Eye (tissue), 1 donor: Measurements from ENCODE around the gene IZUMO4.

Source experiments
- DNase-seq: peaks from one replicate; pipeline ENCODE4 v3.0.0-alpha.2; 2015

IZUMO4 gene, protein sequence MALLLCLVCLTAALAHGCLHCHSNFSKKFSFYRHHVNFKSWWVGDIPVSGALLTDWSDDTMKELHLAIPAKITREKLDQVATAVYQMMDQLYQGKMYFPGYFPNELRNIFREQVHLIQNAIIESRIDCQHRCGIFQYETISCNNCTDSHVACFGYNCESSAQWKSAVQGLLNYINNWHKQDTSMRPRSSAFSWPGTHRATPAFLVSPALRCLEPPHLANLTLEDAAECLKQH

GRCh38 chr19:2096480-2097202 is at the start of gene IZUMO4:
Gene IZUMO4, plus strand, starts transcription at chr19:2096915. Its CDS starts 31 bp downstream, at chr19:2096946.
- peak; percentile 99 for DNase-seq

DNA sequence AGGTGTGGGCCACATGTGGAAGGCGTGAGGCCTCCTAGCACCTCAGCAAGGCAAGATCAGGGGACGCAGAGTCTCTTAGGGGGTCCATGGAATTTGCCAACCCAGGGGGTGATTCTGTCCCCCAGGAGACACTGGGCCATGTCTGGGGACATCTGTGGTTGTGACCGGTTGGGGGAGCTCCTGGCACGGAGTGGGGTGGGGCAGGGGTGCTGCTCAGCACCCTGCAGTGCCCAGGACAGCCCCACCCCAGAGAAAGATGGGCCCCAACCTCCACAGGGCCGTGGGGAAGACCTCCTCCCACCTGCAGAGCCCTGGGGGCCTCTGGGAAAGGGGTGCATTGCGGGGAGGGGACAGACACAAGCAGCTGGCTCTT is 49.7 kb upstream of the IZUMO4 start:
- DNase-seq: no peak

GRCh38 chr19:2047449-2048103 is 49.1 kb upstream of the IZUMO4 start:
- no peak for DNase-seq

GRCh38 chr19:2048104-2048958 is 48.4 kb upstream of the IZUMO4 start:
- DNase-seq: no peak

- no peak for DNase-seq
Measured at GRCh38 chr19:2048959-2049740, 47.6 kb upstream of the IZUMO4 start.

- peak; percentile 69 for DNase-seq
Measured at GRCh38 chr19:2049741-2050348, 46.9 kb upstream of the IZUMO4 start.

GRCh38 chr19:2050349-2050990 is 46.2 kb upstream of the IZUMO4 start:
- DNase-seq: peak; percentile 50

DNA sequence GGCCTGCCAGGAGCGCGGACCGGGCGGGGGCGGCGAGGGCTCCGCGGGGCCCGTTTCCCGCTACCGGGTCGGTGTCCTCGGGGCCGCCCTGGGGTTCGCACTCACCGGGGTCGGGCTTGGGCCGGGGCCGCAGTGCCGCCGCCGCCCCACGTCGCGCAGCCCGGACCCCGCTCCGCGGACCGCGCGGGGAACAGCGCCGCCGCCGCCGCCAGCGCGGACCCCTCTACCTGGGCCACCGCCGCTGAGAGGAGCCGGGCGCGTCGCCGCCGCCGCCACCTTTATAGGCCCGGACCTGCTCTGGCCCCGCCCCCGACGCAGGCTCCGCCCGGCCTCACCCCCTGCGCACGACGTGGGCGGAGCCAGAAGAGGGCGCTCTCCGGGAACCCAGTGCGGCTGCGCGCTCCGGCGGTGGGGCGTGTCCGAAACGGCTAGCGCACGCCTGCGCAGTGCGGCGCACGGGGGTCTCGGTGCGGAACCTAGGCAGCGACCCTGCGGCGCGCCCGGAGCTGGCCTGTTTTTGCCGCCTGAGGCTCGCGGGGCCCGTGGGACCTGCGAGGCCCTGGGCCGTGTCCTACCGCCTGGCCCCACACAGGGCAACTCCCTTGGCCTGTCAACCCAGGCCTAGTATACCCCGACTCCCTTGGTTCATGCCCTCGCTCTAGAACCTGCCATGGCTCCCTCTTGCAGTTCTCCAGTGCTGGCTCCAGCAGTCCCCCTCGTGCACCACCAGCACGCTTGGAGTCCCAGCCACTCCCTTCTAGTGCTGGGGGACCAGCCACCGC is 45.5 kb upstream of the IZUMO4 start, which contains the start of gene MKNK2:
Gene MKNK2 (minus strand): TSS at position 254 of the 782 bp plus-strand sequence. CDS start 393 bp downstream, outside the sequence.
- DNase-seq: peak; percentile 98

- no peak for DNase-seq
Measured at GRCh38 chr19:2051773-2052704, 44.7 kb upstream of the IZUMO4 start.

GRCh38 chr19:2053601-2054389 is 42.9 kb upstream of the IZUMO4 start:
- DNase-seq: no peak

- DNase-seq: no peak
Measured at GRCh38 chr19:2054763-2055162, 42.0 kb upstream of the IZUMO4 start.

DNA sequence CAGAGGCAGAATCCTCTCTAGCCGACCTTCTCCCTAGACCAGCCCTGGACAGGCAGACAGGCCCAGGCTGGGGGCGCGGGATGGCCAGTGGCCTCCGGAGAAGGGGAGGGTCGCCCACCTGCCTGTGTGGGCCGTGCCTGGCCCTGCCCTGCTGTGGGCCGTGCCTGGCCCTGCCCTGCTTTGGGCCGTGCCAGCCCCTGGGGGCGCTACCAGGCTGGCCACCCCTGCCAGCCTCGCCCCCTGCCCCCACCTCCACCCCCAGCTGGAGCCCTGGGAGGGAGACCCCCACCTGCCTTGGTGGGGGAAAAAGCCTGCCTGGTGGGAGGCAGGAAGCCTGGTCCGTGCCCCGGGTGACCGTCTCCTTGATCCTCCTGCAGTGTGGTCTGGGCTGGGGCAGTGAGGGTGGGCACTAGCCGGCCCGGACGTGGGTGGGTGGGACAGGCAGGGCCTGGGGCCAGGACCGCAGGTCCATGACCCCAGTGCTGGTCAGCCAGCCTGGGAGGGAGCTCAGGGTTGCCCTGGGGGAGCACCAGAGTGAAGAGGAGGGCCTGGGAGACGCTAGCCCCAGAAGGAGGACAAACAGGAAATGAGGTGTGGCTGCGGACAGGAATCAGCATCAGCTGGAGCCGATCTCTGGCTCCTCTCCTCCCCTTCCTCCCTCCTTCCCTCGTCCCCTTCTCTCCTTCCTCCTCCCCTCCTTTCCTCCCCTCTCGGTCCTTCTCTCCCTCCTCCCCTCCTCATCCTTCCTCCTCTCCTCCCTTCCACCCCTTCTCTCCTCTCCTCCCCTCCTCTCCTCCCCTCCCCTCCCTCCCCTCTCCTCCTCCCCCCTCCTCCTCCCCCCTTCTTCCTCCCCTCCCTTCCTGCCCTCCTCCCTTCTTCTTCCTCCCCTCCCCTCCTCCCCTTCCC is 40.5 kb upstream of the IZUMO4 start:
- peak; percentile 74 for DNase-seq

DNA sequence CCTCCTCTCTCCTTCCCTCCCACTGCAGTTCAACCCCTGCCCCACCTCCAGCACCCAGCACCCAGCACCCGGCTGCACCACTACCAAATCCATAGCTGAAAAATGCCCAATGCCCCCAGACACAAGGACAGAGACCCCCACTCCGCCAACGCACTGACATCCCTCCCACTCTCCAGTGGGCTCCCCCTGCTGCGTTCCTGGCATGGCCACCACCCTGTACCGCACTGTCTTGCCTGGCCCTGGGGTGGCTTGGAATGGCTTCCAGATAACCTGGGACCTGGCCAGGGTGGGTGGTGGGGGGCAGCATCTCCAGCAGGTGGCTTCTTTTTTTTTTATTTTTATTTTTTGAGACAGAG is 39.9 kb upstream of the IZUMO4 start:
- no peak for DNase-seq

DNA sequence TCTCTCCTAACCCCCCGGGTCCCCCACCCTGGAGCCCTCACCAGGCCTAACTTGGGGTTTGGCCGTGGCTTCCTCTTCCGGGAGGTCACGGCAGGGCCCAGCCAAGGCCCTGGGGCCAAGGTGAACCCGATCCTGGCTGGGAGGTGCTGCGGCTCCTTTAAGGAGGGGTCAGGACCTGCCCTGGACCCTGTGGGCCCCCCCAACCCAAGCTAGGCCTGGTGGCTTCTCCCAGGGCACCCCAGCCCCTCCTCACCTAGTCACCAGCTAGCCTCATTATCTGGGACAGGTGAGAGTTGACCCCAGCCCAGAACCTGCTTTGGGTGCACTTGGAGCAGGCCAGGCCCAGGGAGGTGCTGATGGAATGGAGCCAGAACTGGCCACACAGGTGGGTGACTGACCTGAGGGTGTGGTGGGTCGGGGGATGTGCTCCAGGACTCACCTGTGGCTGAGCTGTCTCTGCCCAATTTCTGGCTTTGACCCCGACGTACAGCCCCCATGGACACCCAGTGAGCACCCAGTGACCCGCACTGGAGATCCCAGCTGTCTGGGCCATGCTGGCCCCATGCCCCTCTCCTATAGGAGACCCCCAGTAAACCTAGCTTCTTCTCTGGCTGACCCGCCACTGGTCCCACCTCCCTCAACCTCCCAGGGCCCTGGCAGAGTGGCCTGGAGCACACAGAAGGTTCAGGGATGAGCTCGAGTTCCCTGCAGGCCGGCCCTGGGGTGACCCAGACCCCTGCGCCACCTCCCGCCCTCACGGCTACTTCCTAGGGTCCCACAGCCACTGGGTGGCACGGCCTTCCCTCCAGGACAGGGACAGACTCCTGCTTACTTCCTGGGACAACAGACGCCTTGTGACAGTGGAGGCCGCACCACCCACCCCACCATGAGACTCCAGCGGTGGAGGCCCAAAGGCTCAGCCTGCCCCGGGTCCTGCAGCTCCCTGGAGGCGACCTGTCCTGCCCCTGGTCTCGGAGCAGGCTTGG is 38.9 kb upstream of the IZUMO4 start:
- DNase-seq: no peak

DNA sequence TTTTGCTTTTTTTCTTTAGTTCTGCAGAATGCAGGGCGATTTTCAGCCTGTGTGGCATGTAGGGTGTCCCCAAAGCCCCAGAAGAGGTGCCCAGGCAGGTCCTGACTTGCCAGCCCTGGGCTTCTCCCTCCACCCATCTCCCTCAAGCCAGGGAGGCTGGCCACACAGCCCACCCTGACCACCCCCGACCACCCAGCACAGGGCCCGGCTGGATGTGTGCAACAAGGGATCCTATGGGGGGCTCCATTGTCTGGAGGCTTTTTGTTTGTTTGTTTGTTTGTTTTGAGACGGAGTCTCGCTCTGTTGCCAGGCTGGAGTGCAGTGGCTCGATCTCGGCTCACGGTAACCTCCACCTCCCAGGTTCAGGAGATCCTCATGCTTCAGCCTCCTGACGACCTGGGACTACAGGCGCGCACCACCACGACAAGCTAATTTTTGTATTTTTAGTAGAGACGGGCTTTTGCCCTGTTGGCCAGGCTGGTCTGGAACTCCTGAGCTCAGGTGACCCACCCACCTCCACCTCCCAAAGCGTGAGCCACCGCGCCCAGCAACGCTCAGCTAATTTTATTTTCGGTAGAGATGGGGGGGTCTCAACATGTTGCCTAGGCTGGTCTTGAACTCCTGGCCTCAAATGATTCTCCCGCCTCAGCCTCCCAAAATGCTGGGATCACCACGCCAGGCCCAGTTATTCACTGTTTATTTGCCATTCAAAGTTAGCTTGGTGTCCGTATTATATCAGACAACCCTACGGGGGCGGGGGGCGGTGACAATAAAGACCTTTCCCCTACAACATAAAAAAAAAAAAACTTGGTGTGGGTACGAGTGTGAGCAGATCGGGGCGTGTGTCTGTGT is 37.9 kb upstream of the IZUMO4 start:
- DNase-seq: no peak
